Adrenal gland (tissue), 12 donors: ENCODE measurements around the gene GPRIN3. TPM values are rescaled to one million over a fixed set of nuclear protein-coding genes. Genes with fewer than 3 reads are reported as not detected.
"Not testable (repeated sequence)": the region's sequence is repeated elsewhere in the genome, so short reads cannot be mapped to it uniquely, and the experiment has no call there.

Experiments
- DNase-seq, 7 donors: peaks; one replicate each; pipeline ENCODE4 v3.0.0-alpha.2; 2019 to 2020
- H3K27ac ChIP-seq, 5 donors: fragments of 200-600 bp; sonication (generic) in 4 of 5; 1 replicate in 3 of 5; 2 replicates in 2 of 5; pipeline versions ENCODE4 v1.5.1 to v1.8.0; 2016 to 2020; ENCODE audit warnings: mild to moderate bottlenecking in 1 of 5
- H3K27me3 ChIP-seq: fragments of 200-600 bp; 2 replicates; pipeline ENCODE4 v1.8.0; 2021
- H3K36me3 ChIP-seq, 2 donors: fragments of 200-600 bp; replicated peaks in 1 of 2; 1 replicate in 1 of 2; 2 replicates in 1 of 2; pipeline versions ENCODE4 v1.5.1 to v1.8.0; 2018 to 2022
- H3K4me1 ChIP-seq, 2 donors: fragments of 200-600 bp; replicated peaks in 1 of 2; 1 replicate in 1 of 2; 2 replicates in 1 of 2; pipeline versions ENCODE4 v1.5.1 to v1.8.0; 2018 to 2021
- H3K4me3 ChIP-seq, 4 donors: fragments of 200-600 bp; sonication (generic) in 3 of 4; one replicate each; pipeline ENCODE4 v1.5.1; 2016 to 2018
- H3K9me3 ChIP-seq, 3 donors: fragments of 200-600 bp; sonication (generic) in 1 of 3; replicated peaks in 1 of 3; 1 replicate in 2 of 3; 2 replicates in 1 of 3; pipeline versions ENCODE4 v1.5.1 to v1.8.0; 2016 to 2021
- POLR2A ChIP-seq, 2 donors: fragments of 450-650 bp; IDR thresholded peaks; one replicate each; pipeline ENCODE4 v1.6.1; 2017; ENCODE audit warnings: antibody characterized with exemption in 2 of 2, mild to moderate bottlenecking in 2 of 2, moderate library complexity in 1 of 2
- WGBS, 4 donors: extraction: QIAGEN DNeasy Blood & Tissue Kit in 2 of 4; methylation state at CpG; one replicate each; pipeline versions ENCODE4 v1.1.5 to v1.1.7; 2013 to 2017; 5-methylcytosine and 5-hydroxymethylcytosine counted together
- intact Hi-C, 2 donors: fragments of 100-400 bp; cut with DNase I; formaldehyde crosslinking; loops; one replicate each; pipeline versions ENCODE4 v1.14.1 to v1.15.0; 2022 to 2023
- polyA plus RNA-seq, 3 donors: library from polyadenylated mRNA; stranded (reverse); fragments of 200-250 nt in 2 of 3; fragments of 350-450 nt in 1 of 3; fragmentation: Illumina TruSeq in 1 of 3; extraction: RNeasy Lipid Tissue Mini Kit (QIAGEN cat#74804) in 1 of 3; gene quantifications; one replicate each; pipeline ENCODE4 v1.2.3, GENCODE V29; 2013 to 2014
- total RNA-seq, 9 donors: library from RNA; depleted of rRNA in 4 of 9; stranded (reverse); fragments of >200 nt in 4 of 9; fragments of 120-200 nt in 1 of 9; fragmentation: NEBNext Ultra II Directional in 1 of 9; extraction: Animal tissue kit (Norgen Biotek cat#: 25700) in 1 of 9; gene quantifications; one replicate each; pipeline versions ENCODE4 v1.1.0 to v1.2.4, GENCODE V29; 2013 to 2023
- TF ChIP-seq, protein P1 (sequence below), 6 experiments: fragments of 450-650 bp in 4 of 6; fragments of 200-600 bp in 2 of 6; sonication (generic) in 1 of 6; IDR thresholded peaks; 1 replicate in 5 of 6; 2 replicates in 1 of 6; pipeline versions ENCODE4 v1.5.1 to v1.8.0; 2016 to 2021; ENCODE audit warnings: antibody characterized with exemption in 6 of 6, mild to moderate bottlenecking in 2 of 6, moderate library complexity in 1 of 6
- donor health status: healthy with polysubstance abuse.
- donor health status: Bipolar disorder and iron deficiency.
- donor health status: DM: yes; HTN: yes; CAD: no.
- donor health status: DM: no; HTN: no; CAD: no.
- donor health status: DM: no; HTN: no; CAD: no.
- donor health status: DM: yes; HTN: yes; CAD: no.

The GPRIN3 gene
- total and polyA plus RNA-seq, 12 donors: 0.47 to 4.6 (median 2.2) TPM

DNA sequence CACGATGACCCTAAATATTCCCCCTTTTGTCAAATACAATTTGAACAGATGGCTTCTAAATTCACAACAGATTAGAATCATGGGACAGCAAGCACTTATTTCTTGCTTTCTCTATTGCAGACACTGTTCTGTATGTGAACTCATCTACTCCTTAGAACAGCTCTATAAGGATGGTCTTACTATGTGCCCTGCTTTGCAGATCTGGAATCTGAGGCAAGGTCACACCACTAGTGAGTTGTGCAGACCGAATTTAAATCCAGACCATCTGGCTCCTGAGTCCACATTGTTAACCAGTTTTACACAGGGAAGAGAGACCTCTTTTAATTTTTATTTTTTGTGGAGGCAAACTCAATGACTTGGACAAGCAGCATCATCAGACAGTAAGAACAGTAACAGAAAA lies 50.2 kb downstream of the GPRIN3 start:
- no peak overlapping the region for H3K4me3 ChIP-seq
- H3K4me1 ChIP-seq: no peaks in the 10 kb centered on the region
- no peaks in the 10 kb centered on the region for H3K27me3 ChIP-seq
- H3K9me3 ChIP-seq: no peaks in the 10 kb centered on the region
- 65 to 73% (median 71%) methylated on average over 2 of the region's 2 CpGs for WGBS, 4 donors
- intact Hi-C loops: no loop called here
- TF ChIP-seq, protein P1, sequence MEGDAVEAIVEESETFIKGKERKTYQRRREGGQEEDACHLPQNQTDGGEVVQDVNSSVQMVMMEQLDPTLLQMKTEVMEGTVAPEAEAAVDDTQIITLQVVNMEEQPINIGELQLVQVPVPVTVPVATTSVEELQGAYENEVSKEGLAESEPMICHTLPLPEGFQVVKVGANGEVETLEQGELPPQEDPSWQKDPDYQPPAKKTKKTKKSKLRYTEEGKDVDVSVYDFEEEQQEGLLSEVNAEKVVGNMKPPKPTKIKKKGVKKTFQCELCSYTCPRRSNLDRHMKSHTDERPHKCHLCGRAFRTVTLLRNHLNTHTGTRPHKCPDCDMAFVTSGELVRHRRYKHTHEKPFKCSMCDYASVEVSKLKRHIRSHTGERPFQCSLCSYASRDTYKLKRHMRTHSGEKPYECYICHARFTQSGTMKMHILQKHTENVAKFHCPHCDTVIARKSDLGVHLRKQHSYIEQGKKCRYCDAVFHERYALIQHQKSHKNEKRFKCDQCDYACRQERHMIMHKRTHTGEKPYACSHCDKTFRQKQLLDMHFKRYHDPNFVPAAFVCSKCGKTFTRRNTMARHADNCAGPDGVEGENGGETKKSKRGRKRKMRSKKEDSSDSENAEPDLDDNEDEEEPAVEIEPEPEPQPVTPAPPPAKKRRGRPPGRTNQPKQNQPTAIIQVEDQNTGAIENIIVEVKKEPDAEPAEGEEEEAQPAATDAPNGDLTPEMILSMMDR (IDR thresholded peaks at IDR 0.05): no peak
- no peak for TF ChIP-seq POLR2A (IDR thresholded peaks at IDR 0.05)
- no peak overlapping the region for H3K27ac ChIP-seq
- DNase-seq: no peak
- no peaks in the 10 kb centered on the region for H3K36me3 ChIP-seq

DNA sequence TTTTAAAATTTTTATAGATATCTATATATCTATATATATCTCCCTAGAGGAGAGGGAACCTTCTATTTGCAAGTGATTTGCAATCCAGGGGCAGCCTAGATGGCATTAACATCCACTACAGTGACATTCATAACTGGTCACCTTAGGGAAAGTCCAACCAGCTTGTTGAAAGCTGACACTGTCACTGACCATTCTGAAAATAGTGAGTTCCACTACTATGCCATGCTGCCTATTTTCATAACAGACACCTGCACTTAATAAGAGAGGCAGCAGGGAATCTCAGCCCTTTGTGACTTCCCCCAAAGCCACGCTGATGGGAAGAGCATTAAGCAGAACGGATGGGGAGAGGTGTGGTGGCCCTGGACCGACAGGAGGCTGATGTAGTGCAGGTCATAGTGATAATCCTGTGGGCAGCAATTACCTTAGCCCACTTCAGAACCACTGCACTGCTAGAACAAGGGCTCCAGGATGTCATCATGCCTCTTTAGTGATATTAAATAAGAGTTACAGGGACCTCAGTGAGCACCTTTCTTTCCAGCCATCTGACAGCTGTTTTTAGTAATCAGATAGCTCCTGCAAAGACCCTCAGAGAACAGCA lies 51.3 kb downstream of the GPRIN3 start:
- H3K4me1 ChIP-seq: no peaks in the 10 kb centered on the region
- H3K36me3 ChIP-seq: no peaks in the 10 kb centered on the region
- H3K9me3 ChIP-seq: no peaks in the 10 kb centered on the region
- H3K27ac ChIP-seq: no peak overlapping the region
- no peaks in the 10 kb centered on the region for H3K27me3 ChIP-seq
- WGBS, 4 donors: 61 to 78% (median 72%) methylated on average over 3 of the region's 3 CpGs
- TF ChIP-seq, protein P1 (IDR thresholded peaks at IDR 0.05): no peak
- no peak for TF ChIP-seq POLR2A (IDR thresholded peaks at IDR 0.05)
- DNase-seq: no peak
- no peak overlapping the region for H3K4me3 ChIP-seq
- intact Hi-C loops: no loop called here

DNA sequence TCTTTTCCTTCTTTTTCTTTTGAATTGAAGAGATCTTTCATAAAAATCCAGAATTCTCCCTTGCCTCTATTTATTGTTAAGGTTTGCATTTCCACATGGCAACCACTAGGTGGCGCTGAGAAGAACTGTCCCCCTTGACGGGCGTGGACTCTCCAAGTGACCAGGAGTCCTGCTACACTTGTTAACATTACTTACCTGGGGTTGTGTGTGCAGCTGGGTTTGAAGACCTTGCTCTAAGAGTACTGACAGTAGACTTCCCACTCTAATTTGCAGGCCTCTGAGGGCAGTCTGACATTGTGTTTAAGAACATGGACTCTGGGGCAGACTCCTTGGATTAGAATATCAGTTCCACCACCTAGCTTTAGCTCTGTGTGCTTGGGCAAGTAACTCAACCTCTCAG lies 52.8 kb downstream of the GPRIN3 start:
- WGBS, 4 donors: 3 to 12% (median 9%) methylated on average over 3 of the region's 3 CpGs
- H3K4me3 ChIP-seq: no peak overlapping the region
- H3K27me3 ChIP-seq: no peaks in the 10 kb centered on the region
- no peak for TF ChIP-seq POLR2A (IDR thresholded peaks at IDR 0.05)
- TF ChIP-seq, protein P1 (IDR thresholded peaks at IDR 0.05): peak; percentile 34 to 72 (median 64)
- DNase-seq: peak in 2 of 7 donors; percentile 18 to 21
- no peak overlapping the region for H3K27ac ChIP-seq
- H3K36me3 ChIP-seq: no peaks in the 10 kb centered on the region
- H3K9me3 ChIP-seq: no peaks in the 10 kb centered on the region
- intact Hi-C loops: no loop called here
- no peaks in the 10 kb centered on the region for H3K4me1 ChIP-seq

DNA sequence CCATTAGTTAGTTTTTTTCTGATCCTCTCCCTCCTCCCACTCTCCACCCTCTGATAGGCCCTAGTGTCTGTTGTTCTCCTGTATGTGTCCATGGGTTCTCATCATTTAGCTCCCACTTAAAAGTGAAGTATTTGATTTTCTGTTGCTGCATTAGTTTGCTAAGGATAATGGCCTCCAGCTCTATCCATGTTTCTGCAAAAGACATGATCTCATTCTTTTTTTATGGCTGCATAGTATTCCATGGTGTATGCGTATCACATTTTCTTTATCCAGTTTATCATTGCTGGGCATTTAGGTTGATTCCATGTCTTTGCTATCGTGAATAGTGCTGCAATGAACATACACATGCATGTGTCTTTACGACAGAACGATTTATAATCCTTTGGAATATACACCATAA lies 53.3 kb downstream of the GPRIN3 start:
- intact Hi-C loops, H3K4me3 ChIP-seq, H3K27me3 ChIP-seq, H3K36me3 ChIP-seq, H3K4me1 ChIP-seq, DNase-seq, H3K9me3 ChIP-seq, H3K27ac ChIP-seq: not testable (repeated sequence)
- WGBS, 4 donors: 75 to 82% (median 79%) methylated on average over 4 of the region's 4 CpGs

DNA sequence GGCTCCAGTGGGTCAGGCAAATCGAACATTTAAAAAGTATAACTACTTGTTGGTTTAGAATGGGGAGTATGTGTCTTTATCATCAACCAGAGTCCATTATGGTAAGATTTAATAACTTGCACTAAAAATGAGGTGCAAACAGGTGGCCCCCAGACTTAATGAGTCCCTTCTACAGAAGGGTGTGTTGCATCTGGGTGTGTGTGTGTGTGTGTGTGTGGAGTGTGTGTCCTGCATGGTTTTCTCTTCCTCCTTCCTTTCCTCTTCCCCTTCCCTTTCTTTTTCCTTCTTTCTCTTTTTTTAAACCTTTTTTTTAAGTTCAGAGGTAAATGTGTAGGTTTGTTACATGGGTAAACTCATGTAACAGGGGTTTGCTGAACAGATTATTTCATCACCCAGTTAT lies 53.7 kb downstream of the GPRIN3 start:
- intact Hi-C loops: no loop called here
- Histone ChIP-seq H3K27me3 (no peaks in the 10 kb centered on the region), H3K4me3 (no peak overlapping the region), H3K36me3 (no peaks in the 10 kb centered on the region), H3K27ac (no peak overlapping the region), H3K4me1 (no peaks in the 10 kb centered on the region), H3K9me3 (no peaks in the 10 kb centered on the region)
- TF ChIP-seq, protein P1 (IDR thresholded peaks at IDR 0.05): no peak
- no peak for TF ChIP-seq POLR2A (IDR thresholded peaks at IDR 0.05)
- 79 to 100% (median 86%) methylated on average over 1 of the region's 1 CpG for WGBS, 4 donors
- no peak for DNase-seq
